ENCODE data around the gene DRGX.

DRGX gene

DNA sequence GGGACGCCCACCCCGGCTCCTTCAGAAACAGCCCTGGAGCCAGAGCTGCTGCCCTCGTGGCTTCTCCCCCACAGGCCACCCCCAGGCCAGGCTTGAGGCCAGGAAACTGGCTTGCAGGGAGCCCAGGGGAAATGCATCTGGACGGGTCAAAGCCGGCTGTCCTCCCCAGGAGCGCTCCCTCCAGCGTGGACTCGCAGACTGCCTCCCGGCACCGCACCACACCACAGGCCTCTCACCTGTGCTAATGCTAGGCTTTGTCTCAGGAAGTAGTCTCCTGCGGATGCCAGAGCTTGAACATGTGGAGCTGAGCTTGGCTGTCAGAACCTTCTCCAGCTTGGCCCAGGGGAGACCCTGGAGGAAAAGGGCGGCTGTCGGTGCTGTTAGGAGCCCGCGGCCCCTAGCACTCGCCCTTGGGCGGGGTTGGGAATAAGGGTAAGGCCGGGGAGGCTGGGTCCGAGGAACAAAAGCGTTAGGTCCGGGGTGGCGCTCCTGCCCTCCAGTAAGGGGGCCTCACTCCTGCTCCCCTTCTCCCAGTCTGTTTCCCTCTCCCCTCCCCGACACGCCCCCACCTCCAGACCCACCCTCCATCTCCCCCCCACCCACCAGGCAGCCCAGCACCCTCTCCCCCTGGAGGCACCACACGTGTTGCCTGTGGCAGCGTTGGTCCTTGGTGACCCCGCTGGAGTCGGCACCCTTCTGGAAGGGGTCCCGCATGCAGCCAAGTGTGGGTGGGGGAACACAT lies 21.6 kb upstream of the DRGX start:
- H3K9ac ChIP-seq (ENCODE audit: low read length): no peak overlapping the region
- no peaks in the 10 kb centered on the region for H3K27me3 ChIP-seq (ENCODE audit: control insufficient read depth, insufficient read depth, low read length)
- H3K36me3 ChIP-seq (ENCODE audit: control insufficient read depth, insufficient read depth, low read length): no peaks in the 10 kb centered on the region
- no peak overlapping the region for H3K27ac ChIP-seq (ENCODE audit: low read depth, low read length)
- H3K4me1 ChIP-seq (ENCODE audit: control insufficient read depth, insufficient read depth, low read length): no peaks in the 10 kb centered on the region
- H3K4me3 ChIP-seq (ENCODE audit: low read length): no peak overlapping the region

- no peak overlapping the region for H3K4me3 ChIP-seq (ENCODE audit: low read length)
- no peak overlapping the region for H3K9ac ChIP-seq (ENCODE audit: low read length)
- no peaks in the 10 kb centered on the region for H3K4me1 ChIP-seq (ENCODE audit: control insufficient read depth, insufficient read depth, low read length)
- no peaks in the 10 kb centered on the region for H3K36me3 ChIP-seq (ENCODE audit: control insufficient read depth, insufficient read depth, low read length)
- H3K27ac ChIP-seq (ENCODE audit: low read depth, low read length): no peak overlapping the region
- no peaks in the 10 kb centered on the region for H3K27me3 ChIP-seq (ENCODE audit: control insufficient read depth, insufficient read depth, low read length)
These were observed 20.0 kb upstream of the DRGX start for GRCh38 chr10:49415846-49416245.

- no peak overlapping the region for H3K27ac ChIP-seq (ENCODE audit: low read depth, low read length)
- no peaks in the 10 kb centered on the region for H3K36me3 ChIP-seq (ENCODE audit: control insufficient read depth, insufficient read depth, low read length)
- no peaks in the 10 kb centered on the region for H3K4me1 ChIP-seq (ENCODE audit: control insufficient read depth, insufficient read depth, low read length)
- H3K4me3 ChIP-seq (ENCODE audit: low read length): no peak overlapping the region
- H3K27me3 ChIP-seq (ENCODE audit: control insufficient read depth, insufficient read depth, low read length): no peaks in the 10 kb centered on the region
- no peak overlapping the region for H3K9ac ChIP-seq (ENCODE audit: low read length)
These were observed 19.2 kb upstream of the DRGX start for GRCh38 chr10:49415109-49415508.

DNA sequence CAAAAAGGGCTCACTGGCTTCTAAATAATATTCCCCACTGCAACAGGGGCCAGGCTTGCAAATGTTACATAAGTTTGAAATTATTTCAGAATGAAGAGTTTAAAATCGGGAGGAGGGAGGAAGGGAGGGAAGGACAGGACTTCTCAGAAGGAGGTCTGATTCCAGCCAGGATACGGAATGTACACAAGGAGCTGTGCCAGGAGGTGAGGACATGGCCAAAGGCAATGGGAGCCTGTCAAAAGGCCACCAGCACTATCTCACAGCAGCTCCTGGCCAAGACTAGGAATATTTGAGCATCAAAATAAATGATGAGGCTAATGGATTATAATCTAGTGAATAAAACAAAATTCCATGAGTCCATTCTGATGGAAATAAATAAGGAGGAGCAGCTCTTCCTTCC lies 18.6 kb upstream of the DRGX start:
- H3K4me1 ChIP-seq (ENCODE audit: control insufficient read depth, insufficient read depth, low read length): no peaks in the 10 kb centered on the region
- H3K4me3 ChIP-seq (ENCODE audit: low read length): no peak overlapping the region
- H3K36me3 ChIP-seq (ENCODE audit: control insufficient read depth, insufficient read depth, low read length): no peaks in the 10 kb centered on the region
- H3K9ac ChIP-seq (ENCODE audit: low read length): no peak overlapping the region
- no peaks in the 10 kb centered on the region for H3K27me3 ChIP-seq (ENCODE audit: control insufficient read depth, insufficient read depth, low read length)
- H3K27ac ChIP-seq (ENCODE audit: low read depth, low read length): no peak overlapping the region

DNA sequence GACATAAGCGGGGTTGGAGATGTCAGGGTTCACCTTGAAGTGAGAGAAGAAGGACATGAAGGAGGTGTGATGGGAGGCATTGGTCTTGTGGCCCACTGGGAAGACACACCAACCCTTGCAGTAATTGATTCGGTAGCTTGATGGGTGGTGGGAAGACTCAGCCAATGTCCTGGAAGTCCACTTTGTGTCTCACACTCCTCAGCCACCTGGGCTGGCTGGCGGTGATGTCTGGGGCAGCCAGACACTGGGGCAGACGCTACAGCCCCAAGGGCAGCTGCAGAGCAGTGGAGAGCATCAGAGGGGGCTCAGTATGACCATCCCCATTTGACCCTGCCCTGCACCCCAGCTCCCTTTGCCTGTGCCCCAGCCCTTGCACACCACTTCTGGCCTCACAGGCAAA lies 16.7 kb upstream of the DRGX start:
- Histone ChIP-seq H3K4me3 (ENCODE audit: low read length) (no peak overlapping the region), H3K4me1 (ENCODE audit: control insufficient read depth, insufficient read depth, low read length) (no peaks in the 10 kb centered on the region), H3K27ac (ENCODE audit: low read depth, low read length) (no peak overlapping the region), H3K27me3 (ENCODE audit: control insufficient read depth, insufficient read depth, low read length) (no peaks in the 10 kb centered on the region), H3K36me3 (ENCODE audit: control insufficient read depth, insufficient read depth, low read length) (no peaks in the 10 kb centered on the region), H3K9ac (ENCODE audit: low read length) (no peak overlapping the region)

DNA sequence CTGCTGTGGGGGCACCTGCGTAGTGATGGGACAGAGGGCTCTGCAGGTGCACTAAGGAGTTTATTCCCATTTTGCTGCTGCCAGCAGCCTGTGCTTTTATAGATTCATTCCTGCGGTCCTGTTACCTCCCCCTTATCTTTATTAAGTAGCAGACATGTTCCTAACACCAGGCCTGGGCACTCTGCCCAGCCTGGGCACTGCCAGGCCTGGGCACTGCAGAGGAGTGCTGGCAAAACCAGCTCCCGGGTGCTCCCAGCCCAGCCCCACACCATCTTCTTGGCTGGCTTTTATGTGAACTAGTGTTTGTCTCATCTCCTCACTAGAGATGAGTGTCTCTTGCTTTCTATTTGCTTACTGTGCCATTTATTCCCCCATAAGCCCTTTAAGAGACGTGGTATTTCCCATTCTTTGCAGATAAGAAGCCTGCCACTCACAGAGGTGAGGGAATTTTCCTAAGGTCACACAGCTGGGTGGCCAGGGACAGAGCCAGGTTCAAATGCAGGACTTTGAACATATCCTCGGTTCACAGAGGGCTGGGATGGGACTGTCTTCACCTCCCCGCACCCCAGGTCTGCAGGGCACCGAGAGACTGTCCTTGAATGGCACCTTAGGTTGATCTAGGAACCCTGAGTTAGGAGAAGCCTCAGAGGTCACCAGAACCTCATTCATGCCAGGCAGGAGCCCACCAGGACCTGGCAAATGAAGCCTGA lies 14.6 kb upstream of the DRGX start:
- Histone ChIP-seq H3K4me3 (ENCODE audit: low read length) (no peak overlapping the region), H3K9ac (ENCODE audit: low read length) (no peak overlapping the region), H3K27me3 (ENCODE audit: control insufficient read depth, insufficient read depth, low read length) (no peaks in the 10 kb centered on the region), H3K27ac (ENCODE audit: low read depth, low read length) (no peak overlapping the region), H3K36me3 (ENCODE audit: control insufficient read depth, insufficient read depth, low read length) (no peaks in the 10 kb centered on the region), H3K4me1 (ENCODE audit: control insufficient read depth, insufficient read depth, low read length) (no peaks in the 10 kb centered on the region)

DNA sequence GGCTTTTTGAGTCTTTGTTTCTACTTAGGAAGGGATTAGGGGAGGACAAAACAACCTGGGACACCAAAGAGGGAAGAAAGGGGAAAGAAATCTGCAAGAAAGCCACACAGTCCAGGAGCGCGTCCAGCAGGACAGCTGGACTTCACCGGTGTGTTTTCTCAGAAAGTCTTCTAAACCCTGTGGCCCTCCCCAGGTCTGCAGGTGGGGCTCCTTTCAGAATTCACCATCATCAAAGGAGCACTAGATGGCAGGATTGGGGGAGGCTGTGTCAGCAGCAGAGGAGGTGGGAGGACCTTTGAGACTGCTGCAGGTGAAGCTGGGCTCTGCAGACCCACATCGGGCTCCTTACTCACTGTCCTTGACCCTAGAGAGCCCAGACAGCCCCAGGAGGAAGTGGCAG lies 13.9 kb upstream of the DRGX start:
- no peaks in the 10 kb centered on the region for H3K36me3 ChIP-seq (ENCODE audit: control insufficient read depth, insufficient read depth, low read length)
- H3K4me3 ChIP-seq (ENCODE audit: low read length): no peak overlapping the region
- H3K9ac ChIP-seq (ENCODE audit: low read length): no peak overlapping the region
- no peaks in the 10 kb centered on the region for H3K27me3 ChIP-seq (ENCODE audit: control insufficient read depth, insufficient read depth, low read length)
- no peak overlapping the region for H3K27ac ChIP-seq (ENCODE audit: low read depth, low read length)
- H3K4me1 ChIP-seq (ENCODE audit: control insufficient read depth, insufficient read depth, low read length): no peaks in the 10 kb centered on the region

- Histone ChIP-seq H3K36me3 (ENCODE audit: control insufficient read depth, insufficient read depth, low read length) (no peaks in the 10 kb centered on the region), H3K4me1 (ENCODE audit: control insufficient read depth, insufficient read depth, low read length) (no peaks in the 10 kb centered on the region), H3K4me3 (ENCODE audit: low read length) (no peak overlapping the region), H3K27me3 (ENCODE audit: control insufficient read depth, insufficient read depth, low read length) (peaks cover 3% of the 10 kb centered on the region), H3K9ac (ENCODE audit: low read length) (no peak overlapping the region), H3K27ac (ENCODE audit: low read depth, low read length) (no peak overlapping the region)
These were observed 12.8 kb upstream of the DRGX start for GRCh38 chr10:49408519-49409306.

DNA sequence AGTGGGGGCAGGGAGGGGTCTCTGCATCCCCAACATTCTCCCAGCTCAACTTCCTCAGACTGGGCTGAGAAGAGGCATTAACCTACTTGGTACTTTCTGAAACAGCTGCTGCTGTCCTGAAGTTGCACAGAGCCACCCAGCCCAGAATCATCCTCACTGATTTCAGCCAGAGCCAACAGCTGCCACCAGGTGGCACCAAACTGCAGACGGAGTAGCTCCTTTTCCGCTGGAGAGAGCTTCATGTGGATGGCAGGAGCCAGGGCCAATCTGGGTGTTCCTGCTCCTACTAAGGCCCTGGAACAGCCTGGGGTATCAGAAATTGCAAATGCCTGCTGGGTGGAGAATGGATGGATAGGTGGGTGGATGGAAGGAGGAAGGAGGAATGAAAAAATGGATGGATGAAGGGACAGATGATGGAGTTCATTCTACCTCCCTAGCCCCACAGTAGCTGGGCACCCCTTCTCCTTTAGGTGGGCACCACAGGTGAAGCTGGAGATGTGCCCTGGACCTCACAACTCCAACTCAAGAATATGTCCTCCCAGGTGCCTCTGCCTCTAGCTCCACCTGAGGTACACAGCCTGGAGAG lies 11.8 kb upstream of the DRGX start:
- Histone ChIP-seq H3K9ac (ENCODE audit: low read length) (no peak overlapping the region), H3K36me3 (ENCODE audit: control insufficient read depth, insufficient read depth, low read length) (no peaks in the 10 kb centered on the region), H3K4me1 (ENCODE audit: control insufficient read depth, insufficient read depth, low read length) (no peaks in the 10 kb centered on the region), H3K27me3 (ENCODE audit: control insufficient read depth, insufficient read depth, low read length) (peaks cover 3% of the 10 kb centered on the region), H3K4me3 (ENCODE audit: low read length) (no peak overlapping the region), H3K27ac (ENCODE audit: low read depth, low read length) (no peak overlapping the region)

DNA sequence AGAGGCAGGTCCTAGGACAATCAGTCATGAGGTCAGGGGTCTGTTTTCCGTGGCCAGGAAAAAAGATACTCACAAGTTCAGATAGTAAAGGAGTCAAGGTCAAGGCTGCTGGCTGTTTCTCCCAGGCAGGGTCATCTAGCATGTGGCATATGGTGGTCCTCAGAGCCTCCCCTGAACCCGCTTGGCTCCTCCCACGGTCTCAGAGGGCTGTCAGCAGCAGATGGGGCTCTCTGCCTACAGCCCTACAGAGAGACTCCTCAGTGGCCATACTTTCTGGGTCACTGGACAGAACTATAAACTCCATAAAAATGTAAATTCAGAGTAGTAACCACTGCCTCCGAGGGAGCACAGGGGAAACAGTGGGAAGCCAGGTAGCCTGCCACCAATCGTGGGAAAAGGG lies 11.3 kb upstream of the DRGX start:
- H3K27ac ChIP-seq (ENCODE audit: low read depth, low read length): no peak overlapping the region
- H3K36me3 ChIP-seq (ENCODE audit: control insufficient read depth, insufficient read depth, low read length): no peaks in the 10 kb centered on the region
- H3K27me3 ChIP-seq (ENCODE audit: control insufficient read depth, insufficient read depth, low read length): peaks cover 3% of the 10 kb centered on the region
- H3K4me3 ChIP-seq (ENCODE audit: low read length): no peak overlapping the region
- H3K4me1 ChIP-seq (ENCODE audit: control insufficient read depth, insufficient read depth, low read length): no peaks in the 10 kb centered on the region
- H3K9ac ChIP-seq (ENCODE audit: low read length): no peak overlapping the region

- H3K9ac ChIP-seq (ENCODE audit: low read length): no peak overlapping the region
- peaks cover 3% of the 10 kb centered on the region for H3K27me3 ChIP-seq (ENCODE audit: control insufficient read depth, insufficient read depth, low read length)
- no peak overlapping the region for H3K4me3 ChIP-seq (ENCODE audit: low read length)
- no peaks in the 10 kb centered on the region for H3K4me1 ChIP-seq (ENCODE audit: control insufficient read depth, insufficient read depth, low read length)
- no peaks in the 10 kb centered on the region for H3K36me3 ChIP-seq (ENCODE audit: control insufficient read depth, insufficient read depth, low read length)
- no peak overlapping the region for H3K27ac ChIP-seq (ENCODE audit: low read depth, low read length)
These were observed 8.5 kb upstream of the DRGX start for GRCh38 chr10:49404321-49404878.

DNA sequence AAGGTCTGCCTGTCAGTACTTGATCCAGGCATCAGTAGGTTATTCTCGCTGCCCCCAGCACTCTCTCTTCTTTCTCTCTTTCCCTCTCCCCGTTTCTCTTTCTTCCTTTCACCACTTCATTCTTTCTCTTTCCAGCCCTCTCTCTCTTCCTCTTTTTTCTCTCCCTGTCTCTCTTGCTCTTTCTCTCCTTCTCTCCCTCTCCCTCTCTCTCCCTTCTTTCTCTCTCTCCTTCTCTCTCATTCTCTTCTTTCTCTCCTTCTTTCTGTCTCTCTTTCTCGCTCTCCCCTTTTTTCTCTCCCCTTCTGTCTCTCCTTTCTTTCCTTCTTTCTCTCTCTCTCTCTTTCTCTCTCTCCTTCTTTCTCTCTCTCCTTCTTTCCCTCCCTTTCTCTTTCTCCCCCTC lies 7.5 kb upstream of the DRGX start:
- H3K36me3 ChIP-seq (ENCODE audit: control insufficient read depth, insufficient read depth, low read length): no peaks in the 10 kb centered on the region
- no peak overlapping the region for H3K27ac ChIP-seq (ENCODE audit: low read depth, low read length)

More for the DNA sequence above, 7.5 kb upstream of the DRGX start:
- Histone ChIP-seq H3K4me1 (ENCODE audit: control insufficient read depth, insufficient read depth, low read length) (no peaks in the 10 kb centered on the region), H3K4me3 (ENCODE audit: low read length) (no peak overlapping the region), H3K9ac (ENCODE audit: low read length) (no peak overlapping the region), H3K27me3 (ENCODE audit: control insufficient read depth, insufficient read depth, low read length) (peaks cover 5% of the 10 kb centered on the region)

Data from rectal smooth muscle tissue (tissue), 1 donor.